Neural progenitor cell (in vitro differentiated cells): Measurements from ENCODE around the gene PBX1. TPM values are rescaled to one million over a fixed set of nuclear protein-coding genes. Genes with fewer than 3 reads are reported as not detected.

Experiments used
- DNase-seq: peaks from one replicate; pipeline ENCODE4 v3.0.0-alpha.2; 2016; ENCODE audit warnings: low spot score
- H2AFZ ChIP-seq: fragments of 200-600 bp; sonication (generic); replicated peaks from 2 replicates; pipeline ENCODE4 v1.6.1; 2016; ENCODE audit warnings: antibody characterized with exemption
- H3F3A ChIP-seq: fragments of 200-600 bp; sonication (generic); 2 replicates; pipeline ENCODE4 v1.6.1; 2016; ENCODE audit warnings: antibody characterized with exemption, low read depth
- H3K27ac ChIP-seq: fragments of 200-600 bp; sonication (generic); 2 replicates; pipeline ENCODE4 v1.5.1; 2016; ENCODE audit warnings: mild to moderate bottlenecking
- H3K27me3 ChIP-seq: fragments of 200-600 bp; sonication (generic); 2 replicates; pipeline ENCODE4 v1.6.1; 2016; ENCODE audit warnings: mild to moderate bottlenecking, moderate library complexity
- H3K36me3 ChIP-seq: fragments of 200-600 bp; sonication (generic); 2 replicates; pipeline ENCODE4 v1.5.1; 2016
- H3K4me1 ChIP-seq: fragments of 200-600 bp; sonication (generic); 2 replicates; pipeline ENCODE4 v1.6.1; 2016; ENCODE audit warnings: mixed run types
- H3K4me2 ChIP-seq: fragments of 200-600 bp; sonication (generic); 2 replicates; pipeline ENCODE4 v1.6.1; 2016
- H3K4me3 ChIP-seq: fragments of 200-600 bp; sonication (generic); 2 replicates; pipeline ENCODE4 v1.5.1; 2016
- H3K79me2 ChIP-seq: fragments of 200-600 bp; sonication (generic); 2 replicates; pipeline ENCODE4 v1.6.1; 2016; ENCODE audit warnings: low read depth
- H3K9ac ChIP-seq: fragments of 200-600 bp; sonication (generic); 2 replicates; pipeline ENCODE4 v1.6.1; 2016
- H3K9me3 ChIP-seq: fragments of 200-600 bp; sonication (generic); 2 replicates; pipeline ENCODE4 v1.5.1; 2016; ENCODE audit warnings: low read depth
- H4K20me1 ChIP-seq: fragments of 200-600 bp; sonication (generic); 2 replicates; pipeline ENCODE4 v1.6.1; 2016; ENCODE audit warnings: low read depth
- H3K27ac Mint-ChIP-seq: 3 replicates; pipeline ENCODE4 v1.8.0; 2021; ENCODE audit warnings: mixed read lengths
- H3K27me3 Mint-ChIP-seq: 2 replicates; pipeline ENCODE4 v1.8.0; 2022; ENCODE audit warnings: low read depth, mild to moderate bottlenecking, inconsistent platforms, moderate library complexity, mixed read lengths; ENCODE audit not compliant: insufficient read depth
- H3K36me3 Mint-ChIP-seq: 3 replicates; pipeline ENCODE4 v1.8.0; 2021; ENCODE audit warnings: mixed read lengths
- H3K4me1 Mint-ChIP-seq: 3 replicates; pipeline ENCODE4 v1.8.0; 2021; ENCODE audit warnings: mixed read lengths
- H3K4me3 Mint-ChIP-seq: 3 replicates; pipeline ENCODE4 v1.8.0; 2021; ENCODE audit warnings: mild to moderate bottlenecking, moderate library complexity, mixed read lengths
- H3K9me3 Mint-ChIP-seq: 3 replicates; pipeline ENCODE4 v1.8.0; 2020; ENCODE audit warnings: mixed read lengths
- CTCF ChIP-seq: fragments of 200-600 bp; sonication (generic); IDR thresholded peaks from 2 replicates; pipeline ENCODE4 v1.5.1; 2017; ENCODE audit warnings: antibody characterized with exemption, mild to moderate bottlenecking
- EZH2 ChIP-seq: fragments of 200-600 bp; sonication (generic); IDR thresholded peaks from 2 replicates; pipeline ENCODE4 v1.6.1; 2017; ENCODE audit warnings: antibody characterized with exemption, mild to moderate bottlenecking, moderate library complexity
- EZH2phosphoT487 ChIP-seq: fragments of 200-600 bp; sonication (generic); IDR thresholded peaks from 2 replicates; pipeline ENCODE4 v1.6.1; 2017; ENCODE audit warnings: antibody characterized with exemption
- total RNA-seq: library from RNA; depleted of rRNA; stranded (reverse); fragments of >200 nt; gene quantifications from 2 replicates; pipeline ENCODE4 v1.2.3, GENCODE V29; 2015; ENCODE audit warnings: low replicate concordance

Gene PBX1
- total RNA-seq, 1 donor from 2014 or later: 91.1 TPM

DNA sequence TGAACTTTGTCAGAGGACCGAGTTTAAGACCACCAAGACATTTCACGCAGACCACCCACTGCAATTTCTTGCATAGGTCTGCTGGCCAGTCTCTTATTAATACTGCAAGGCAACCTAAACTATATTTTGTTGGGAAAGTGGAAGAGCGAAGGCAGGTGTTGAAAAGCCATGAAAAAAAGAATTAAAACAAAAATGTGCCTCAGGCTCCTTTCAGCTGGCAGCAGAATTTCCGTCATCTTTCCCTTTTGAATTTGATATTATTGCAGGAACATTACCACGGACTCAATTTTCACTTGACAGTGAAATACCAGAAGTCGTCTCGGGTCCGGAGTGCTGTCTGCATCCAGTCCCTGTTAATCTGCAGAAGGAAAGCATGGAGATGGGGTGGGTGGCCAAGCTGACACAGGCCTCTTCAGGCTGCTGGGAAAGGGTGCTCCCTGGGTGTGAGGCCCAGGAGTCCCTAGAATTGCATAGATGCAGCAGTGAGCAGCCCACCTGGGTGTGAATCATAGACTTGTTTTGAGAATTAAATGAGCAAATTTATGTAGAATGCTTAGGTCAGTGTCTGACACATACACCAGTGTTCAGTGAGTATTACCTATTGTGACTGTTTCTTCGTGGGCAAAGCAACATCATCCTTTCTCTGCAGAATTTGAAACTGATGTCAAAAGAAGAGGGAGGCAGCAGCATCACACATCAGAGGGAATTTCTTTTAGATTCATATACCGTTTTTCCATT is 150.7 kb downstream of the PBX1 start:
- H2AFZ ChIP-seq: no peak overlapping the region
- H3K27ac ChIP-seq: no peak overlapping the region
- H3K4me1 Mint-ChIP-seq: peaks cover 67% of the 10 kb centered on the region
- peaks cover 11% of the 10 kb centered on the region for H3F3A ChIP-seq
- H3K4me3 ChIP-seq: no peak overlapping the region
- DNase-seq: no peak
- no peaks in the 10 kb centered on the region for H3K9me3 ChIP-seq
- H4K20me1 ChIP-seq: peaks cover 98% of the 10 kb centered on the region
- H3K4me1 ChIP-seq: peaks cover 53% of the 10 kb centered on the region
- H3K27ac Mint-ChIP-seq: no peak overlapping the region
- no peak for TF ChIP-seq EZH2phosphoT487
- TF ChIP-seq EZH2: no peak
- no peak for TF ChIP-seq CTCF
- H3K36me3 Mint-ChIP-seq: peaks cover 7% of the 10 kb centered on the region
- H3K4me3 Mint-ChIP-seq: no peak overlapping the region
- H3K4me2 ChIP-seq: no peak overlapping the region
- H3K36me3 ChIP-seq: no peaks in the 10 kb centered on the region
- no peak overlapping the region for H3K9ac ChIP-seq
- H3K79me2 ChIP-seq: peaks cover 94% of the 10 kb centered on the region
- no peaks in the 10 kb centered on the region for H3K27me3 ChIP-seq
- no peaks in the 10 kb centered on the region for H3K9me3 Mint-ChIP-seq
- peaks cover 3% of the 10 kb centered on the region for H3K27me3 Mint-ChIP-seq

DNA sequence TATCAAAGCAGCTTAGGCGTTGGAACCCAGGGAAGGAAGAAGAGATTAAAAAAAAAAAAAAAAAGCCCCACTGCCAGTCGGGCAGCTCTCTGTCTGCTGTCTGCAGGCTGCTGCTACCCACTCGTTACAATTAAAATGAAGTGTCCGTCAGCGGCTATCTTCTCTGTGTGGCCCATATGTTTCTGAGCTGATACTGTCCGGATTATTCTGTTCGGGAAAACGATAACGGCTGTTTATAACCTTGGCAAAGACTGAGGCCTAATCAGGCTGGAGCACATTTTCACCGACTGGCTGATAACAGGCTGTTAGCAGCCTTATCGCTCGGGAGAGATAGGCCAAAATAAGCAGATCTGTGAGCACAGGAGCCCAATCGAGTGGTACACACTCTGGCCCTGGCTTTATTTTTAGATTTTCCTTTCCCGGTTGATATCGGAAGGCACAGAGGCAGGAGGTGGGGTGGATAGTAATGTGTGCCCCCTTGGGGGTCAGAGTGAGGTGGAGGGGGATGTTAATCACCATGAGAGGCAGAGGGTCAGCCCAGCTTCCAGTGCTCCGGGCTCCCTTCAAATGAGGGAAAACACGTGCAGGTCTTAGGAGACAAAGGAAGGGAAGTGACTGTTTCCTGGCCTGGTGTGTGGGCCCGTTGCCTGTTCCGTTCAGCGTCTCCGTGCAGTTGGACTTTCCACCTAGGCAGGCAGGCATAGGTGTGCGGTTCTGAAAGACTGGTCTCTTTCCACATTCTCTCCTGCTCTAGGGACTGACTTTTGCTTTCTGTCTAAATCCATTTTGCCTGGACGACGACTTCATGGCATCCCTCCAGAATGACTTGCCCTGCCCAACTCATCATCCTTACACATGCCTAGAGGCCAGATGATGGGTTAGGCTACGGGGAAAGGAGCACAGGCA is 153.4 kb downstream of the PBX1 start:
- Mint-ChIP-seq H3K4me3 (no peak overlapping the region), H3K27ac (peak overlapping the region; percentile 82), H3K36me3 (peaks cover 23% of the 10 kb centered on the region), H3K9me3 (no peaks in the 10 kb centered on the region), H3K27me3 (peaks cover 3% of the 10 kb centered on the region), H3K4me1 (peaks cover 53% of the 10 kb centered on the region)
- Histone ChIP-seq H3K79me2 (peaks cover 95% of the 10 kb centered on the region), H3K4me2 (peak overlapping the region; percentile 33), H3K36me3 (no peaks in the 10 kb centered on the region), H3F3A (no peaks in the 10 kb centered on the region), H3K4me1 (peaks cover 29% of the 10 kb centered on the region), H4K20me1 (peaks cover 82% of the 10 kb centered on the region), H3K9ac (no peak overlapping the region), H3K27ac (no peak overlapping the region), H2AFZ (no peak overlapping the region), H3K27me3 (no peaks in the 10 kb centered on the region), H3K9me3 (no peaks in the 10 kb centered on the region), H3K4me3 (no peak overlapping the region)
- TF ChIP-seq EZH2 (no peak), CTCF (no peak), EZH2phosphoT487 (no peak)
- no peak for DNase-seq

GRCh38 chr1:164713456-164714207 is 154.6 kb downstream of the PBX1 start:
- H3K27me3 Mint-ChIP-seq: peaks cover 3% of the 10 kb centered on the region
- H3K27me3 ChIP-seq: no peaks in the 10 kb centered on the region
- H3K9ac ChIP-seq: no peak overlapping the region
- no peaks in the 10 kb centered on the region for H3K9me3 Mint-ChIP-seq
- no peak overlapping the region for H3K4me3 Mint-ChIP-seq
- H3K27ac Mint-ChIP-seq: peak overlapping the region; percentile 29
- peaks cover 26% of the 10 kb centered on the region for H3K4me1 ChIP-seq
- TF ChIP-seq CTCF (no peak), EZH2phosphoT487 (no peak), EZH2 (no peak)
- H2AFZ ChIP-seq: no peak overlapping the region
- DNase-seq: no peak
- peaks cover 71% of the 10 kb centered on the region for H4K20me1 ChIP-seq
- no peak overlapping the region for H3K4me3 ChIP-seq
- no peaks in the 10 kb centered on the region for H3K9me3 ChIP-seq
- H3K36me3 ChIP-seq: no peaks in the 10 kb centered on the region
- no peak overlapping the region for H3K27ac ChIP-seq
- peaks cover 96% of the 10 kb centered on the region for H3K79me2 ChIP-seq
- H3K4me1 Mint-ChIP-seq: peaks cover 48% of the 10 kb centered on the region
- H3K36me3 Mint-ChIP-seq: peaks cover 23% of the 10 kb centered on the region
- no peaks in the 10 kb centered on the region for H3F3A ChIP-seq
- peak overlapping the region; percentile 7 for H3K4me2 ChIP-seq
